DOHH2 (cell line): ENCODE data around the gene ISM2.

ENCODE experiments used
- EZH2phosphoT487 ChIP-seq: fragments of 200-600 bp; sonication (generic); IDR thresholded peaks from 2 replicates; pipeline ENCODE4 v1.6.1; 2017; ENCODE audit warnings: borderline replicate concordance, mild to moderate bottlenecking, antibody characterized with exemption, low read length, moderate library complexity, mixed read lengths
- TF ChIP-seq, protein P1 (sequence below): fragments of 200-600 bp; sonication (generic); IDR thresholded peaks from one replicate; pipeline ENCODE4 v1.5.1; 2014; ENCODE audit warnings: antibody characterized with exemption, mild to moderate bottlenecking, low read depth, low read length; ENCODE audit not compliant: poor library complexity, severe bottlenecking

DNA sequence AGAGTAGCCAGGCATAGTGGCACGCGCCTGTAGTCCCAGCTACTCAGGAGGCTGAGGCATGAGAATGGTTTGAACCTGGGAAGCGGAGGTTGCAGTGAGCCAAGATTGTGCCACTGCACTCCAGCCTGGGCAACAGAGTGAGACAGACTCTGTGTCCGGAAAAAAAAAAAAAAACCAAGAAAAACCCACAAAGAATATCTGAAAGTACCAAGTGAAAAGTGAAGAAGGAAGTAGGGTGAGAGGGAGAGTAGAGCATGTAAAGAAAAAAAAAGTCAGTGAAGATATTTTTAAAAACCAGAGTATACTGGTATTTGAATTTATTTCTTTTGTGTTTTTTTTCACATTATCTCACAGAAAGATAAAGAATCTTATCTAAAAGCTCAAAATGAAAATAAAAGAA, 43.3 kb upstream of the ISM2 start:
- TF ChIP-seq, protein P1, sequence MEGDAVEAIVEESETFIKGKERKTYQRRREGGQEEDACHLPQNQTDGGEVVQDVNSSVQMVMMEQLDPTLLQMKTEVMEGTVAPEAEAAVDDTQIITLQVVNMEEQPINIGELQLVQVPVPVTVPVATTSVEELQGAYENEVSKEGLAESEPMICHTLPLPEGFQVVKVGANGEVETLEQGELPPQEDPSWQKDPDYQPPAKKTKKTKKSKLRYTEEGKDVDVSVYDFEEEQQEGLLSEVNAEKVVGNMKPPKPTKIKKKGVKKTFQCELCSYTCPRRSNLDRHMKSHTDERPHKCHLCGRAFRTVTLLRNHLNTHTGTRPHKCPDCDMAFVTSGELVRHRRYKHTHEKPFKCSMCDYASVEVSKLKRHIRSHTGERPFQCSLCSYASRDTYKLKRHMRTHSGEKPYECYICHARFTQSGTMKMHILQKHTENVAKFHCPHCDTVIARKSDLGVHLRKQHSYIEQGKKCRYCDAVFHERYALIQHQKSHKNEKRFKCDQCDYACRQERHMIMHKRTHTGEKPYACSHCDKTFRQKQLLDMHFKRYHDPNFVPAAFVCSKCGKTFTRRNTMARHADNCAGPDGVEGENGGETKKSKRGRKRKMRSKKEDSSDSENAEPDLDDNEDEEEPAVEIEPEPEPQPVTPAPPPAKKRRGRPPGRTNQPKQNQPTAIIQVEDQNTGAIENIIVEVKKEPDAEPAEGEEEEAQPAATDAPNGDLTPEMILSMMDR, result no peak
- TF ChIP-seq EZH2phosphoT487, result no peak
